H1 (cell line): ENCODE results near the gene MAPK8IP2. TPM values are rescaled to one million over a fixed set of nuclear protein-coding genes. Genes with fewer than 3 reads are reported as not detected.
A peak's percentile ranks its signal among the peaks of the same experiment; 100 is the strongest.
"Not testable (repeated sequence)": the region's sequence is repeated elsewhere in the genome, so short reads cannot be mapped to it uniquely, and the experiment has no call there.

ENCODE experiments used
- CTCF ChIA-PET: fragments of 300-600 bp; sonication (Branson Sonifier 250); formaldehyde crosslinking; loops from one replicate; lab custom pipeline; 2021; ENCODE audit not compliant: partially characterized antibody; lab: Charles Lee
- POLR2A ChIA-PET: fragments of 300-600 bp; sonication (Branson Sonifier 250); formaldehyde crosslinking; loops from one replicate; lab custom pipeline; 2021; ENCODE audit warnings: inconsistent platforms; ENCODE audit not compliant: partially characterized antibody; lab: Charles Lee
- DNase-seq, 2 experiments: peaks; one replicate each; pipeline versions ENCODE4 v3.0.0 to v3.0.0-alpha.2; 2010 to 2022; ENCODE audit warnings: low spot score in 2 of 2, low read depth in 1 of 2, mixed read lengths in 1 of 2
- FAIRE-seq: peaks from 2 replicates; lab custom pipeline; 2011; peaks lifted over from hg19 to GRCh38; lab: Jason Lieb, UNC
- H2AFZ ChIP-seq: 2 replicates; pipeline ENCODE4 v1.8.1; 2012; ENCODE audit warnings: low read length, inconsistent platforms
- H2AK5ac ChIP-seq: 2 replicates; pipeline ENCODE4 v1.6.1; 2013; ENCODE audit warnings: low read depth, low read length
- H2BK120ac ChIP-seq: replicated peaks from 2 replicates; pipeline ENCODE3; 2013; ENCODE audit warnings: low read depth, low read length, inconsistent platforms
- H2BK12ac ChIP-seq: 2 replicates; pipeline ENCODE4 v1.6.1; 2013; ENCODE audit warnings: low read depth, low read length
- H2BK15ac ChIP-seq: 2 replicates; pipeline ENCODE4 v1.6.1; 2013; ENCODE audit warnings: low read length
- H2BK20ac ChIP-seq: 2 replicates; pipeline ENCODE4 v1.6.1; 2013; ENCODE audit warnings: low read length
- H2BK5ac ChIP-seq: 2 replicates; pipeline ENCODE4 v1.6.1; 2013; ENCODE audit warnings: low read depth, low read length
- H3K14ac ChIP-seq: 2 replicates; pipeline ENCODE4 v1.6.1; 2013; ENCODE audit warnings: inconsistent platforms; ENCODE audit not compliant: insufficient read length
- H3K18ac ChIP-seq: 2 replicates; pipeline ENCODE4 v1.6.1; 2013; ENCODE audit warnings: low read length; ENCODE audit errors: extremely low read depth
- H3K23ac ChIP-seq: 2 replicates; pipeline ENCODE4 v1.6.1; 2013; ENCODE audit warnings: inconsistent platforms; ENCODE audit not compliant: insufficient read length
- H3K23me2 ChIP-seq: 2 replicates; pipeline ENCODE4 v1.6.1; 2013; ENCODE audit warnings: low read depth, low read length
- H3K27ac ChIP-seq: 2 replicates; pipeline ENCODE4 v1.6.1; 2011; ENCODE audit warnings: low read depth, low read length, inconsistent platforms
- H3K27me3 ChIP-seq, 4 experiments: replicated peaks in 1 of 4; 1 replicate in 1 of 4; 2 replicates in 3 of 4; pipeline versions ENCODE4 v1.6.1 to v1.8.1; 2011 to 2013; ENCODE audit warnings: low read length in 3 of 4, mild to moderate bottlenecking in 3 of 4, inconsistent platforms in 2 of 4, mixed read lengths in 2 of 4, moderate library complexity in 1 of 4; ENCODE audit not compliant: control insufficient read depth in 3 of 4, insufficient read depth in 3 of 4; ENCODE audit errors: extremely low read depth in 1 of 4
- H3K36me3 ChIP-seq, 4 experiments: 2 replicates each; pipeline versions ENCODE4 v1.6.1 to v1.8.1; 2011 to 2013; ENCODE audit warnings: mild to moderate bottlenecking in 4 of 4, low read length in 3 of 4, moderate library complexity in 2 of 4, control low read depth in 1 of 4, inconsistent platforms in 1 of 4; ENCODE audit not compliant: insufficient read depth in 4 of 4, control insufficient read depth in 2 of 4
- H3K4ac ChIP-seq: replicated peaks from 2 replicates; pipeline ENCODE3; 2013; ENCODE audit warnings: low read length, low read depth, mixed read lengths, inconsistent platforms; ENCODE audit not compliant: insufficient read length
- H3K4me1 ChIP-seq, 4 experiments: replicated peaks in 1 of 4; 1 replicate in 1 of 4; 2 replicates in 3 of 4; pipeline versions ENCODE4 v1.6.1 to v1.8.1; 2011 to 2013; ENCODE audit warnings: low read length in 3 of 4, inconsistent platforms in 2 of 4, mixed read lengths in 1 of 4; ENCODE audit not compliant: insufficient read depth in 4 of 4, control insufficient read depth in 3 of 4
- H3K4me2 ChIP-seq, 2 experiments: 2 replicates each; pipeline versions ENCODE4 v1.6.1 to v1.8.1; 2011 to 2013; ENCODE audit warnings: low read depth in 2 of 2, low read length in 2 of 2, control low read depth in 1 of 2, inconsistent platforms in 1 of 2, mild to moderate bottlenecking in 1 of 2; ENCODE audit not compliant: insufficient read depth in 1 of 2
- H3K4me3 ChIP-seq, 4 experiments: fragments of 200-600, 300-600 bp in 1 of 4; sonication (generic), shearing (Covaris generic), sonication (Bioruptor Twin) in 1 of 4; 2 replicates each; pipeline versions ENCODE4 v1.5.1 to v1.8.1; 2011 to 2016; ENCODE audit warnings: low read length in 4 of 4, low read depth in 3 of 4, control low read depth in 2 of 4, inconsistent platforms in 2 of 4, mild to moderate bottlenecking in 2 of 4, mixed read lengths in 1 of 4, moderate library complexity in 1 of 4; ENCODE audit not compliant: insufficient read depth in 2 of 4; ENCODE audit errors: extremely low read depth in 1 of 4
- H3K56ac ChIP-seq: replicated peaks from 2 replicates; pipeline ENCODE3; 2013; ENCODE audit warnings: low read depth, mild to moderate bottlenecking, mixed read lengths, low read length, inconsistent platforms; ENCODE audit not compliant: insufficient read length
- H3K79me1 ChIP-seq: 2 replicates; pipeline ENCODE4 v1.6.1; 2013; ENCODE audit warnings: low read depth, low read length, control low read depth
- H3K79me2 ChIP-seq, 2 experiments: 2 replicates each; pipeline versions ENCODE4 v1.6.1 to v1.8.1; 2012 to 2013; ENCODE audit warnings: low read length in 2 of 2, mild to moderate bottlenecking in 2 of 2, inconsistent platforms in 1 of 2; ENCODE audit not compliant: insufficient read depth in 2 of 2, control insufficient read depth in 1 of 2
- H3K9ac ChIP-seq, 4 experiments: replicated peaks in 1 of 4; 1 replicate in 1 of 4; 2 replicates in 3 of 4; pipeline versions ENCODE4 v1.6.1 to v1.8.1; 2011 to 2013; ENCODE audit warnings: low read depth in 3 of 4, low read length in 3 of 4, control low read depth in 2 of 4, mild to moderate bottlenecking in 2 of 4, moderate library complexity in 2 of 4, inconsistent platforms in 1 of 4; ENCODE audit errors: extremely low read depth in 1 of 4
- H3K9me3 ChIP-seq, 2 experiments: 2 replicates each; pipeline versions ENCODE4 v1.6.1 to v1.8.1; 2012 to 2013; ENCODE audit warnings: mild to moderate bottlenecking in 2 of 2, moderate library complexity in 2 of 2, control low read depth in 1 of 2, inconsistent platforms in 1 of 2, low read depth in 1 of 2, low read length in 1 of 2, mixed read lengths in 1 of 2; ENCODE audit not compliant: insufficient read depth in 2 of 2
- H4K20me1 ChIP-seq, 2 experiments: replicated peaks in 1 of 2; 2 replicates each; pipeline versions ENCODE3 to v1.8.1; 2011 to 2013; ENCODE audit warnings: inconsistent platforms in 2 of 2, low read length in 2 of 2, mild to moderate bottlenecking in 1 of 2; ENCODE audit not compliant: insufficient read depth in 2 of 2, control insufficient read depth in 1 of 2
- H4K5ac ChIP-seq: 2 replicates; pipeline ENCODE4 v1.6.1; 2013; ENCODE audit warnings: low read length, low read depth, mixed read lengths, inconsistent platforms; ENCODE audit not compliant: insufficient read length
- H4K8ac ChIP-seq: 2 replicates; pipeline ENCODE4 v1.8.0; 2013; ENCODE audit warnings: mild to moderate bottlenecking, moderate library complexity, low read length, inconsistent platforms; ENCODE audit not compliant: insufficient read depth; ENCODE audit errors: extremely low read depth
- H4K91ac ChIP-seq: replicated peaks from 2 replicates; pipeline ENCODE3; 2013; ENCODE audit warnings: low read length, mixed read lengths, inconsistent platforms; ENCODE audit not compliant: insufficient read length
- WGBS, 2 experiments: shearing (Covaris generic) in 1 of 2; methylation state at CpG; one replicate each; pipeline versions ENCODE4 v1.1.6 to v1.1.7; 2013 to 2015; ENCODE audit warnings: low lambda C conversion rate in 2 of 2, mixed read lengths in 2 of 2, inconsistent platforms in 1 of 2, low coverage in 1 of 2, missing lambda C conversion rate in 1 of 2; ENCODE audit not compliant: insufficient replicate concordance in 2 of 2, insufficient coverage in 1 of 2, insufficient read length in 1 of 2; ENCODE audit errors: extremely low coverage in 1 of 2, missing lambda C conversion rate in 1 of 2; 5-methylcytosine and 5-hydroxymethylcytosine counted together
- polyA plus RNA-seq, 7 experiments: library from polyadenylated mRNA; depleted of rRNA in 3 of 7; stranded (reverse) in 5 of 7; unstranded in 2 of 7; fragments of >200 nt in 5 of 7; fragments of 200-250 nt in 2 of 7; gene quantifications; 1 replicate in 5 of 7; 2 replicates in 1 of 7; 4 replicates in 1 of 7; pipeline versions ENCODE4 v1.2.1 to v1.2.3, GENCODE V29; 2011 to 2013; ENCODE audit warnings: missing spikeins in 2 of 7, mixed read lengths in 2 of 7
- total RNA-seq: library from RNA; stranded (reverse); fragmentation: NEBNext Ultra II Directional; extraction: Animal tissue kit (Norgen Biotek cat#: 25700); gene quantifications from 2 replicates; pipeline ENCODE4 v1.2.1, GENCODE V29; 2021

Gene MAPK8IP2
- total and polyA plus RNA-seq, 2 of the 8 experiments (the other 6 are each of a cell fraction or from before 2014, with no cell fraction given), result 1.5 to 5.5 TPM

GRCh38 chr22:50643021-50643820 is 42.6 kb downstream of the MAPK8IP2 start:
- H2BK120ac ChIP-seq, H3K79me1 ChIP-seq, H3K23ac ChIP-seq, FAIRE-seq, H3K56ac ChIP-seq, H3K36me3 ChIP-seq, H3K27ac ChIP-seq, H4K8ac ChIP-seq, H3K79me2 ChIP-seq, H3K4me3 ChIP-seq, H2BK5ac ChIP-seq, H2AFZ ChIP-seq, H3K4ac ChIP-seq, H3K14ac ChIP-seq, H3K4me2 ChIP-seq, H4K91ac ChIP-seq, H3K23me2 ChIP-seq, H4K20me1 ChIP-seq, H4K5ac ChIP-seq, H2BK15ac ChIP-seq, H2AK5ac ChIP-seq, H2BK12ac ChIP-seq, H3K18ac ChIP-seq: not testable (repeated sequence)
- WGBS, 2 experiments, result 85% methylated on average over 17 of the region's 17 CpGs; no CpG with 5 or more reads in 1 of the 2 experiments
- Histone ChIP-seq H2BK20ac (peak overlapping the region; percentile 61; the same call in 1 of the 2 replicates), H3K4me1 (peaks cover 4 to 21% (median 17%) of the 10 kb centered on the region in 4 experiments), H3K27me3 (peaks cover 0 to 23% (median 17%) of the 10 kb centered on the region in 4 experiments; a peak in 6 of 7 replicates), H3K9ac (peak overlapping the region in 1 of 4 experiments; percentile 44; a peak in 1 of 7 replicates), H3K9me3 (peaks cover 0 to 11% of the 10 kb centered on the region in 2 experiments; a peak in 3 of 4 replicates)
- DNase-seq, result peak in 1 of 2 experiments; percentile 45
- CTCF ChIA-PET, result interaction anchor here (0.7 to 6.9 kb wide), 10 partner anchors 17 to 146 kb away, joined by 3 to 74 read pairs (median 8); partner anchors contain the start of gene ARSA
- POLR2A ChIA-PET, result interaction anchor here (0.9 to 2.0 kb wide), 2 partner anchors 10 to 14 kb away, joined by 3 to 8 read pairs; no protein-coding TSS in a partner anchor
